Spinal cord (tissue), 10 donors: ENCODE data around the gene BCO2. TPM values are rescaled to one million over a fixed set of nuclear protein-coding genes. Genes with fewer than 3 reads are reported as not detected.

Source experiments
- DNase-seq, 6 donors: peaks; one replicate each; pipeline versions ENCODE4 v3.0.0 to v3.0.0-alpha.2; 2013 to 2015; ENCODE audit warnings: low spot score in 6 of 6, low read depth in 4 of 6
- H3K27ac ChIP-seq: one replicate; pipeline ENCODE4 v1.5.1; 2013; ENCODE audit warnings: low read depth, low read length, control low read depth
- H3K27me3 ChIP-seq: one replicate; pipeline ENCODE4 v1.6.1; 2013; ENCODE audit warnings: low read length; ENCODE audit not compliant: control insufficient read depth, insufficient read depth
- H3K36me3 ChIP-seq: one replicate; pipeline ENCODE4 v1.6.1; 2013; ENCODE audit warnings: low read length; ENCODE audit not compliant: control insufficient read depth, insufficient read depth
- H3K4me1 ChIP-seq: one replicate; pipeline ENCODE4 v1.6.1; 2013; ENCODE audit warnings: low read length; ENCODE audit not compliant: control insufficient read depth, insufficient read depth
- H3K4me3 ChIP-seq: one replicate; pipeline ENCODE4 v1.5.1; 2013; ENCODE audit warnings: low read depth, low read length, control low read depth
- H3K9me3 ChIP-seq: one replicate; pipeline ENCODE4 v1.6.1; 2013; ENCODE audit warnings: low read length; ENCODE audit not compliant: control insufficient read depth, insufficient read depth
- WGBS: methylation state at CpG from one replicate; pipeline ENCODE4 v1.1.5; 2013; ENCODE audit warnings: missing lambda C conversion rate; ENCODE audit not compliant: insufficient coverage; 5-methylcytosine and 5-hydroxymethylcytosine counted together
- polyA plus RNA-seq, 2 donors: library from polyadenylated mRNA; unstranded; fragments of 120-200 nt; gene quantifications; one replicate each; pipeline ENCODE4 v1.2.1, GENCODE V29; 2013; ENCODE audit not compliant: insufficient read length in 2 of 2
- total RNA-seq, 2 donors: library from RNA; depleted of rRNA in 1 of 2; stranded (reverse); fragments of 120-200 nt in 1 of 2; fragments of >200 nt in 1 of 2; gene quantifications; one replicate each; pipeline versions ENCODE4 v1.2.3 to v1.2.4, GENCODE V29; 2013 to 2014
- donor health status: healthy.

BCO2 gene
- total and polyA plus RNA-seq, 4 donors: 8.2 to 16.2 (median 14.1) TPM

- Histone ChIP-seq H3K4me3 (no peak overlapping the region), H3K4me1 (no peaks in the 10 kb centered on the region), H3K36me3 (no peaks in the 10 kb centered on the region), H3K27me3 (no peaks in the 10 kb centered on the region), H3K9me3 (no peaks in the 10 kb centered on the region), H3K27ac (no peak overlapping the region)
- DNase-seq: no peak
- WGBS: no CpG with 5 or more reads among the region's 2 CpGs
These were observed 36.2 kb downstream of the BCO2 start for GRCh38 chr11:112211536-112211935.

GRCh38 chr11:112212290-112212689 is 37.0 kb downstream of the BCO2 start:
- Histone ChIP-seq H3K4me3 (no peak overlapping the region), H3K9me3 (no peaks in the 10 kb centered on the region), H3K4me1 (no peaks in the 10 kb centered on the region), H3K27me3 (no peaks in the 10 kb centered on the region), H3K36me3 (no peaks in the 10 kb centered on the region), H3K27ac (no peak overlapping the region)
- no CpG with 5 or more reads among the region's 3 CpGs for WGBS
- no peak for DNase-seq

DNA sequence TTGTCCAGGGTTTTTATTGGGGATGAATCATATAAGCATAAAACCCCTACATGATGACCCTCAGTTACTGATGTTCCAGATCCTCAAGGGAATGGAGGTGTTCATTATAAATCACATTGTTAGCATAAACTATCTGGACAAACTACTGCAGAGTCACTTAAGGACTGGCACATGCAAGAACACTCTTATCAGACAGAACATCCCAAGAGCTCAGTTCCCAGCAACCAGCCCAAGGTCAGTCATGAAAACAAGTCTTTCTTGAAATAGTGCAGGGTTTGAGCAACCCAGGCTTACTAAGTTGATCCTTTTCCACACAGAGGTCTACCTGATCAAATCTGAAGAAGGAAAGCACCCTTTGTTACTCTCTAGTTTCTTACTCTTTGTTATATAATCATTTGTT is 37.4 kb downstream of the BCO2 start:
- H3K4me3 ChIP-seq: no peak overlapping the region
- no peak overlapping the region for H3K27ac ChIP-seq
- H3K9me3 ChIP-seq: no peaks in the 10 kb centered on the region
- no peaks in the 10 kb centered on the region for H3K27me3 ChIP-seq
- no peaks in the 10 kb centered on the region for H3K4me1 ChIP-seq
- DNase-seq: no peak
- no peaks in the 10 kb centered on the region for H3K36me3 ChIP-seq

- no peak for DNase-seq
- Histone ChIP-seq H3K4me1 (no peaks in the 10 kb centered on the region), H3K9me3 (no peaks in the 10 kb centered on the region), H3K4me3 (no peak overlapping the region), H3K27me3 (no peaks in the 10 kb centered on the region), H3K36me3 (no peaks in the 10 kb centered on the region), H3K27ac (no peak overlapping the region)
- no CpG with 5 or more reads among the region's 4 CpGs for WGBS
These were observed 38.4 kb downstream of the BCO2 start for GRCh38 chr11:112213753-112214152.

DNA sequence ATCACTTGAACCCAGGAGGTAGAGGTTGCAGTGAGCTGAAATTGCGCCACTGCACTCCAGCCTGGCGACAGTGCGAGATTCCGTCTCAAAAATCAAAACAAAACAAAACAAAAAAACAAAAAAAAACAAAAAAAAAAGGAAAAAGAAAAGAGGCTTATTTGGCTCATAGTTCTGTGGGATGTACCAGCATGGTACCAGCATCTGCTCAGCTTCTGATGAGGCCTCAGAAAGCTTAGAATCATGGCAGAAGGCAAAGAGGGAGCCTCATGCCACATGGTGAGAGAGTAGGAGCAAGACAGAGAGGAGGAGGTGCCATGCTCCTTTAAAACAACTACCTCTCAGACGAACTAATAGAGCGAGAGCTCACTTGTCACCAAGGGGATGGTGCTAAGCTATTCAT is 40.3 kb downstream of the BCO2 start:
- Histone ChIP-seq H3K4me1 (no peaks in the 10 kb centered on the region), H3K4me3 (no peak overlapping the region), H3K27me3 (no peaks in the 10 kb centered on the region), H3K27ac (no peak overlapping the region), H3K36me3 (no peaks in the 10 kb centered on the region), H3K9me3 (no peaks in the 10 kb centered on the region)
- no peak for DNase-seq
- WGBS: no CpG with 5 or more reads among the region's 6 CpGs

- H3K4me3 ChIP-seq: no peak overlapping the region
- H3K27me3 ChIP-seq: no peaks in the 10 kb centered on the region
- WGBS: no CpG with 5 or more reads among the region's 1 CpG
- H3K4me1 ChIP-seq: no peaks in the 10 kb centered on the region
- H3K9me3 ChIP-seq: no peaks in the 10 kb centered on the region
- H3K27ac ChIP-seq: no peak overlapping the region
- H3K36me3 ChIP-seq: no peaks in the 10 kb centered on the region
- no peak for DNase-seq
These were observed 41.3 kb downstream of the BCO2 start for GRCh38 chr11:112216561-112217105.

- DNase-seq: peak; percentile 61 to 96 (median 76)
- Histone ChIP-seq H3K27ac (no peak overlapping the region), H3K27me3 (no peaks in the 10 kb centered on the region), H3K4me1 (no peaks in the 10 kb centered on the region), H3K36me3 (no peaks in the 10 kb centered on the region), H3K4me3 (no peak overlapping the region), H3K9me3 (no peaks in the 10 kb centered on the region)
- 27% methylated on average over 5 of the region's 7 CpGs for WGBS
These were observed 44.3 kb downstream of the BCO2 start for GRCh38 chr11:112219476-112220232.

GRCh38 chr11:112221274-112221835 is 46.0 kb downstream of the BCO2 start:
- Histone ChIP-seq H3K4me1 (peaks cover 4% of the 10 kb centered on the region), H3K4me3 (no peak overlapping the region), H3K27ac (no peak overlapping the region), H3K27me3 (no peaks in the 10 kb centered on the region), H3K36me3 (no peaks in the 10 kb centered on the region), H3K9me3 (no peaks in the 10 kb centered on the region)
- DNase-seq: no peak
- WGBS: no CpG with 5 or more reads among the region's 3 CpGs

GRCh38 chr11:112222303-112222702 is 47.0 kb downstream of the BCO2 start:
- WGBS: 60% methylated on average over 4 of the region's 4 CpGs
- H3K4me1 ChIP-seq: peaks cover 4% of the 10 kb centered on the region
- H3K4me3 ChIP-seq: no peak overlapping the region
- no peaks in the 10 kb centered on the region for H3K36me3 ChIP-seq
- H3K27ac ChIP-seq: no peak overlapping the region
- no peaks in the 10 kb centered on the region for H3K27me3 ChIP-seq
- no peaks in the 10 kb centered on the region for H3K9me3 ChIP-seq
- DNase-seq: no peak

DNA sequence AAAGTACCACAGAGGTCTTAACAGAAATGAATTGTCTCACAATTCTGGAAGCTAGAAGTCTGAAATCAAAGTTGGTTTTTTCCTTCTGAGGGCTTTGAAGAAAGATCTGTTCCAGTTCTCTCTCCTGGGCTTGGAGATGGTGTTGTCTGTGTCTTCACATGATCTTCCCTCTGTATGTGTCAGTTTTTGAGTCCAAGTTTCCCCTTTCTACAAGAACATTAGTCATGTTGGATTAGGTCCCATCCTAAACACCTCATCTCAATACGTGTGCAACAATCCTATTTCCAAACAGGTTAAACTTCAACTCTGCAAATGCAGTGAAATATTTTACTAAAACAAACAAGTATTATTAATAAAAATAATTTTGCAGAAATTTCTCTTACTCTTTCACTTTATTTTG is 47.8 kb downstream of the BCO2 start:
- Histone ChIP-seq H3K27me3 (no peaks in the 10 kb centered on the region), H3K9me3 (no peaks in the 10 kb centered on the region)
- no CpG with 5 or more reads among the region's 1 CpG for WGBS

More for the DNA sequence above, 47.8 kb downstream of the BCO2 start:
- no peak overlapping the region for H3K27ac ChIP-seq
- no peak for DNase-seq
- peaks cover 8% of the 10 kb centered on the region for H3K4me1 ChIP-seq
- no peaks in the 10 kb centered on the region for H3K36me3 ChIP-seq
- H3K4me3 ChIP-seq: no peak overlapping the region
